Spleen (tissue), 11 donors: ENCODE results near the gene PHLDA2. TPM values are rescaled to one million over a fixed set of nuclear protein-coding genes. Genes with fewer than 3 reads are reported as not detected.
A peak's percentile ranks its signal among the peaks of the same experiment; 100 is the strongest.
"Not testable (repeated sequence)": the region's sequence is repeated elsewhere in the genome, so short reads cannot be mapped to it uniquely, and the experiment has no call there.

ENCODE experiments used
- DNase-seq: peaks from one replicate; pipeline ENCODE4 v3.0.0-alpha.2; 2020
- H3K27ac ChIP-seq, 8 donors: fragments of 200-600 bp; sonication (generic) in 7 of 8; 1 replicate in 4 of 8; 2 replicates in 4 of 8; pipeline versions ENCODE4 v1.5.0 to v1.8.0; 2016 to 2021; ENCODE audit warnings: inconsistent platforms in 4 of 8, mild to moderate bottlenecking in 4 of 8, moderate library complexity in 1 of 8
- H3K27me3 ChIP-seq, 7 donors: fragments of 200-600 bp; sonication (generic) in 6 of 7; replicated peaks in 1 of 7; 1 replicate in 4 of 7; 2 replicates in 3 of 7; pipeline versions ENCODE4 v1.5.0 to v1.8.0; 2016 to 2021; ENCODE audit warnings: inconsistent platforms in 3 of 7, mild to moderate bottlenecking in 1 of 7
- H3K36me3 ChIP-seq, 6 donors: fragments of 200-600 bp; sonication (generic) in 5 of 6; 1 replicate in 4 of 6; 2 replicates in 2 of 6; pipeline versions ENCODE4 v1.5.0 to v1.8.0; 2016 to 2021; ENCODE audit warnings: inconsistent platforms in 2 of 6
- H3K4me1 ChIP-seq, 6 donors: fragments of 200-600 bp; sonication (generic) in 5 of 6; 1 replicate in 3 of 6; 2 replicates in 3 of 6; pipeline versions ENCODE4 v1.5.0 to v1.8.0; 2016 to 2021; ENCODE audit warnings: inconsistent platforms in 3 of 6
- H3K4me3 ChIP-seq, 8 donors: fragments of 200-600 bp; sonication (generic) in 7 of 8; 1 replicate in 4 of 8; 2 replicates in 4 of 8; pipeline versions ENCODE4 v1.5.0 to v1.8.0; 2016 to 2021; ENCODE audit warnings: inconsistent platforms in 4 of 8, mild to moderate bottlenecking in 4 of 8, moderate library complexity in 2 of 8
- H3K9me3 ChIP-seq, 8 donors: fragments of 200-600 bp; sonication (generic) in 7 of 8; 1 replicate in 4 of 8; 2 replicates in 4 of 8; pipeline versions ENCODE4 v1.5.0 to v1.8.0; 2016 to 2021; ENCODE audit warnings: inconsistent platforms in 4 of 8
- CTCF ChIP-seq, 11 experiments: fragments of 200-600 bp in 7 of 11; fragments of 450-650 bp in 4 of 11; sonication (generic) in 4 of 11; IDR thresholded peaks in 8 of 11; conservative IDR thresholded peaks in 3 of 11; 1 replicate in 7 of 11; 2 replicates in 4 of 11; pipeline versions ENCODE4 v1.4.0 to v1.8.0; 2016 to 2021; ENCODE audit warnings: antibody characterized with exemption in 11 of 11, inconsistent platforms in 4 of 11, mild to moderate bottlenecking in 1 of 11
- POLR2A ChIP-seq, 3 donors: fragments of 450-650 bp; IDR thresholded peaks; one replicate each; pipeline ENCODE4 v1.5.1; 2017; ENCODE audit warnings: antibody characterized with exemption in 3 of 3, mild to moderate bottlenecking in 1 of 3
- POLR2AphosphoS5 ChIP-seq, 3 donors: sonication (generic); formaldehyde crosslinking; IDR thresholded peaks; one replicate each; pipeline ENCODE4 v1.5.1; 2017; ENCODE audit warnings: antibody characterized with exemption in 3 of 3
- WGBS, 5 donors: extraction: QIAGEN DNeasy Blood & Tissue Kit in 3 of 5; methylation state at CpG; one replicate each; pipeline versions ENCODE4 v1.1.5 to v1.1.7; 2013 to 2018; 5-methylcytosine and 5-hydroxymethylcytosine counted together
- intact Hi-C: fragments of 100-400 bp; cut with DNase I; formaldehyde crosslinking; loops from one replicate; pipeline ENCODE4 v1.15.0; 2023; ENCODE audit warnings: low total_unique reads
- polyA plus RNA-seq, 3 donors: library from polyadenylated mRNA; stranded (reverse); fragments of 200-250 nt; gene quantifications; one replicate each; pipeline ENCODE4 v1.2.1, GENCODE V29; 2013
- total RNA-seq, 7 donors: library from RNA; depleted of rRNA in 3 of 7; stranded (reverse); fragments of >200 nt in 3 of 7; fragmentation: NEBNext Ultra II Directional in 4 of 7; extraction: Animal tissue kit (Norgen Biotek cat#: 25700) in 4 of 7; gene quantifications; one replicate each; pipeline versions ENCODE4 v1.1.0 to v1.2.1, GENCODE V29; 2016 to 2021
- donor health status: healthy with polysubstance abuse.
- donor health status: DM: no; HTN: no; CAD: no; lungs with moderate emphysema.
- donor health status: DM: no; HTN: no; CAD: no.
- donor health status: Bipolar disorder and iron deficiency.
- donor health status: healthy.
- donor health status: DM: no; HTN: no; CAD: no.
- donor health status: DM: yes; HTN: yes; CAD: no.

The PHLDA2 gene
- total and polyA plus RNA-seq, 10 donors, result 1.4 to 3.5 (median 1.7) TPM; not detected in 1

GRCh38 chr11:2940921-2941821 lies 12.0 kb upstream of the PHLDA2 start:
- Histone ChIP-seq H3K36me3 (peaks cover 0 to 30% (median 8%) of the 10 kb centered on the region in 6 donors), H3K4me3 (no peak overlapping the region), H3K27ac (peak overlapping the region in 2 of 8 donors; percentile 20 to 38), H3K27me3 (no peaks in the 10 kb centered on the region), H3K9me3 (peaks cover 0 to 25% (median 16%) of the 10 kb centered on the region in 8 donors), H3K4me1 (peaks cover 6 to 52% (median 25%) of the 10 kb centered on the region in 6 donors)
- intact Hi-C loops, result no loop called here
- 53 to 67% (median 57%) methylated on average over 8 to 10 of the region's 10 CpGs for WGBS, 5 donors
- peak; percentile 15 to 63 (median 39) for TF ChIP-seq POLR2AphosphoS5 (IDR thresholded peaks at IDR 0.05)
- no peak for TF ChIP-seq POLR2A (IDR thresholded peaks at IDR 0.05)
- DNase-seq, result peak; percentile 74

- TF ChIP-seq POLR2A (IDR thresholded peaks at IDR 0.05) (no peak), POLR2AphosphoS5 (IDR thresholded peaks at IDR 0.05) (peak; percentile 40 to 69 (median 49)), CTCF (IDR thresholded peaks at IDR 0.05 in 8 of 11, conservative IDR thresholded peaks at IDR 0.05 in 3 of 11) (no peak)
- peaks cover 0 to 22% (median 8%) of the 10 kb centered on the region in 6 donors for H3K36me3 ChIP-seq
- H3K27me3 ChIP-seq, result no peaks in the 10 kb centered on the region
- intact Hi-C loops, result no loop called here
- H3K27ac ChIP-seq, result peak overlapping the region in 2 of 8 donors; percentile 20 to 38
- WGBS, 5 donors, result 34 to 73% (median 61%) methylated on average over 8 to 16 of the region's 16 CpGs
- no peak for DNase-seq
- peaks cover 0 to 25% (median 16%) of the 10 kb centered on the region in 8 donors for H3K9me3 ChIP-seq
- H3K4me3 ChIP-seq, result no peak overlapping the region
- peaks cover 0 to 43% (median 17%) of the 10 kb centered on the region in 6 donors for H3K4me1 ChIP-seq
Observed at GRCh38 chr11:2940147-2940920, 11.1 kb upstream of the PHLDA2 start.

- H3K27ac ChIP-seq, H3K4me3 ChIP-seq, H3K27me3 ChIP-seq, DNase-seq, H3K36me3 ChIP-seq, intact Hi-C loops: not testable (repeated sequence)
- H3K9me3 ChIP-seq, result peaks cover 0 to 25% (median 16%) of the 10 kb centered on the region in 8 donors
- 82 to 95% (median 89%) methylated on average over 18 to 20 of the region's 20 CpGs for WGBS, 5 donors
- peaks cover 0 to 30% (median 7%) of the 10 kb centered on the region in 6 donors for H3K4me1 ChIP-seq
Observed at GRCh38 chr11:2938458-2939418, 9.5 kb upstream of the PHLDA2 start.

DNA sequence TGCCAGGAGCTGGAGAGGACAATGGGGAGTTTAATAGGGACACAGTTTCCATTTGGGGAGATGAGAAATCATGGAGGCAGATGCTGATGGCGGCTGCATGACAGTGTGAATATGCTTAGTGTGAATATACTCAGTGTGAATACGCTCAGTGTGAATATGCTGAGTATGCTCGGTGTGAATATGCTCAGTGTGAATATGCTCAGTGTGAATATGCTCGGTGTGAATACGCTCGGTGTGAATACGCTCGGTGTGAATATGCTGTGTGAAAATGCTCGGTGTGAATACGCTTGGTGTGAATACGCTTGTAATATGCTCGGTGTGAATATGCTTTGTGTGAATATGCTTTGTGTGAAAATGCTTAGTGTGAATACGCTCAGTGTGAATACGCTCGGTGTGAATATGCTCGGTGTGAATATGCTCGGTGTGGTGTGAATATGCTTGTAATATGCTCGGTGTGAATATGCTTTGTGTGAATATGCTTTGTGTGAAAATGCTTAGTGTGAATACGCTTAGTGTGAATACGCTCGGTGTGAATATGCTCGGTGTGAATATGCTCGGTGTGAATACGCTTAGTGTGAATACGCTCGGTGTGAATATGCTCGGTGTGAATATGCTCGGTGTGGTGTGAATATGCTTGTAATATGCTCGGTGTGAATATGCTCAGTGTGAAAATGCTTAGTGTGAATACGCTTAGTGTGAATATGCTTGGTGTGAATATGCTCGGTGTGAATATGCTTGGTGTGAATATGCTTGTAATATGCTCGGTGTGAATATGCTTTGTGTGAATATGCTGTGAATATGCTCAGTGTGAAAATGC lies 8.6 kb upstream of the PHLDA2 start:
- H3K9me3 ChIP-seq, result peaks cover 0 to 25% (median 16%) of the 10 kb centered on the region in 8 donors
- intact Hi-C loops, H3K36me3 ChIP-seq, H3K27ac ChIP-seq, DNase-seq, H3K4me3 ChIP-seq, H3K27me3 ChIP-seq: not testable (repeated sequence)
- 88 to 92% (median 92%) methylated on average over 31 to 32 of the region's 32 CpGs for WGBS, 5 donors
- peaks cover 0 to 30% (median 8%) of the 10 kb centered on the region in 6 donors for H3K4me1 ChIP-seq
